Measurements from ENCODE around the gene VDAC1.

DNA sequence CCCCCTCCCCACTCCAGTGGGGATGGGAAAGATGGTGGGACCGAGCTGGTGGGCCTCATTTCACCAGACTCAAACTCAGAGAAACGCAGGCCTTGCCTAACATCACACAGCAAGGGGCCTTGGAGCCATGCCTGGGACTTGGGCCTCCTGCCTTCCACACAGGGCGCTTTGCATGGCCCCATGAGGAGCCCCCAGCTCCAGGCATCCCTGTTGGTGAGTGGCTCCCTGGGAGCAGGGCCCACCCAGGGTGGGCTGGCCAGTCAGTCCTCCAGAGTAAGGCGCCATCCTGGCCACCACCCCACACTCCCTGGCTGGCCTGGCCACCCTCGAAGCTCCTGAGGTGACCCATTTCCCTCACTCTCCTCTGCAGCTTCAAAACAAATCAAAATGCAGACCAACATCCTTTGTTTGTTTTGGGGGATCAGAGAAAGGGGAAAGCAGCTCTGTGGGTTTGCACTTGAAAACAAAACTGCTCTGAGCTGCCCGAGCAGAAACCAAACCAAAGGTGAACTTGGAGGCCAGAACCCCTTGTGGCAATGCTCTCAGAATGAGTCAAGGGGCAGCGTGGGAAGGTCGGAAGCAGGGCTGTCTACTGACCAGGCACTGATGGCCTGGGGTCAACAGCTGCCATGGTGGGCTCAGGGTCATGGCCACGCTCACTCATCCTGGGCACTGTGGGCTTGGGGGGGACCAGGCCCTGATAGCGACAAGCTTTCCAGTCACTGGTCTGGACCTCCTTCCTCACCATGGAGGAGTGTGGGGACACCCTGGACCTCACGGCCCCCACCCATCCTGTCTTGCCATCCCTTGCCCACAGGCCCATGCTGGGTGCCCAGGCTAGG is 37.0 kb upstream of the VDAC1 start:
- TF ChIP-seq, protein P1, sequence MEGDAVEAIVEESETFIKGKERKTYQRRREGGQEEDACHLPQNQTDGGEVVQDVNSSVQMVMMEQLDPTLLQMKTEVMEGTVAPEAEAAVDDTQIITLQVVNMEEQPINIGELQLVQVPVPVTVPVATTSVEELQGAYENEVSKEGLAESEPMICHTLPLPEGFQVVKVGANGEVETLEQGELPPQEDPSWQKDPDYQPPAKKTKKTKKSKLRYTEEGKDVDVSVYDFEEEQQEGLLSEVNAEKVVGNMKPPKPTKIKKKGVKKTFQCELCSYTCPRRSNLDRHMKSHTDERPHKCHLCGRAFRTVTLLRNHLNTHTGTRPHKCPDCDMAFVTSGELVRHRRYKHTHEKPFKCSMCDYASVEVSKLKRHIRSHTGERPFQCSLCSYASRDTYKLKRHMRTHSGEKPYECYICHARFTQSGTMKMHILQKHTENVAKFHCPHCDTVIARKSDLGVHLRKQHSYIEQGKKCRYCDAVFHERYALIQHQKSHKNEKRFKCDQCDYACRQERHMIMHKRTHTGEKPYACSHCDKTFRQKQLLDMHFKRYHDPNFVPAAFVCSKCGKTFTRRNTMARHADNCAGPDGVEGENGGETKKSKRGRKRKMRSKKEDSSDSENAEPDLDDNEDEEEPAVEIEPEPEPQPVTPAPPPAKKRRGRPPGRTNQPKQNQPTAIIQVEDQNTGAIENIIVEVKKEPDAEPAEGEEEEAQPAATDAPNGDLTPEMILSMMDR (conservative IDR thresholded peaks at IDR 0.05 in 1 of 2, IDR thresholded peaks at IDR 0.05 in 1 of 2; ENCODE audit: extremely low read depth in 1 of 2, insufficient read depth in 1 of 2, low read depth in 1 of 2, low read length in 2 of 2), result no peak
- TF ChIP-seq EZH2 (IDR thresholded peaks at IDR 0.05; ENCODE audit: borderline replicate concordance, low read length), result no peak

Data from mammary epithelial cell (primary cell).